ENCODE measurements around the gene CYBB.

DNA sequence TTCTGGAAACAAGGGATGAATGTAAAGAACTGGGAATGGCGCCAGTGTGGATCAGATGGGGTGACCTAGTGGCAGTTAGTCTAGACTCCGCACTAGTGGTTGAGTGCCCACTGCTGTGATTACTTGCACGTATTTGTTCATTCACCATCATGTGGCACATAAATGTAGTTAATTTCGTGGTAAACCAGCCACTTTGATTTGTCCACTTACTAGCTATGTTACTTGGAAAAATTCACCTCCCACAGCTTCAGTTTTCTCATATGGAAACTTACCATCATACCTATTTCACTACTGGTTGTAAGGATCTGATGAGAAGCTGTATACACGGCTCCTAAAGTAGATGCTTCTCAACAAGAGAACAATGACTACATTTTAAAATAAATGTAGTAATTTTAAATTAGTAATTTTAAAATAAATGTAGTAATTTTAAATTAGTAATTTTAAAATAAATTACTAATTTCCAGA, 67.9 kb downstream of the CYBB start:
- no peak for TF ChIP-seq CTCF (IDR thresholded peaks at IDR 0.05 in 8 of 11, conservative IDR thresholded peaks at IDR 0.05 in 3 of 11)
- TF ChIP-seq POLR2A (IDR thresholded peaks at IDR 0.05): no peak
